Measurements from ENCODE around the gene OLIG3. TPM values are rescaled to one million over a fixed set of nuclear protein-coding genes. Genes with fewer than 3 reads are reported as not detected.

The OLIG3 gene
- total RNA-seq, 1 donor from 2014 or later = not detected

DNA sequence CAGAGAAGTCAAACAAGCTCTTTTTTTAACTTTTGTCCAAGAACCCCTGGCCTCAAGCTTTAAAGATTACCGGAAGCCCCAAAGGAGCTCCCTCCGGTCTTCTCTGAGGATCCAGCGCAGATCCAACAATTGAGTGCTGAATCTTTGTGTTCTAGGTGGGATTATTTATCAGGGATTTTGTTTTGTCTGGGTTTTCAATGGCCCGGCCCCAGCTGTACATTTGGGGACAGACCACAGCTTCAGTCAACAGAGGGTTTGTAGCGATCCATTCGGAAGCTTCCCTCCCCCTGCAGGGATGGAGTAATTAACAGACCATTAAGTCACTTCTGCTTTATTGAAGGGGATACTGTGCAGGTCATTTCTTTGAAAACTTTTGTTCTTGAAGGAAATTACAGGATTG, 7.8 kb downstream of the OLIG3 start:
- Mint-ChIP-seq H3K27me3 (ENCODE audit: insufficient read depth, low read depth) (peaks cover 72% of the 10 kb centered on the region), H3K4me1 (peaks cover 31% of the 10 kb centered on the region), H3K4me3 (no peak overlapping the region), H3K9me3 (peaks cover 4% of the 10 kb centered on the region), H3K36me3 (peaks cover 2% of the 10 kb centered on the region), H3K27ac (no peak overlapping the region)
- H3K4me3 ChIP-seq = peak overlapping the region; percentile 10
- H3K9me3 ChIP-seq (ENCODE audit: low read depth) = no peaks in the 10 kb centered on the region
- peak overlapping the region; percentile 75 for H3K4me2 ChIP-seq
- H3K27ac ChIP-seq = no peak overlapping the region
- DNase-seq (ENCODE audit: low spot score) = peak; percentile 80
- H3K9ac ChIP-seq = no peak overlapping the region
- peaks cover 38% of the 10 kb centered on the region for H3F3A ChIP-seq (ENCODE audit: low read depth)
- H3K27me3 ChIP-seq = peaks cover 95% of the 10 kb centered on the region
- H3K36me3 ChIP-seq = no peaks in the 10 kb centered on the region
- peaks cover 50% of the 10 kb centered on the region for H3K4me1 ChIP-seq
- no peaks in the 10 kb centered on the region for H3K79me2 ChIP-seq (ENCODE audit: low read depth)
- H4K20me1 ChIP-seq (ENCODE audit: low read depth) = peaks cover 55% of the 10 kb centered on the region
- TF ChIP-seq, protein P1, sequence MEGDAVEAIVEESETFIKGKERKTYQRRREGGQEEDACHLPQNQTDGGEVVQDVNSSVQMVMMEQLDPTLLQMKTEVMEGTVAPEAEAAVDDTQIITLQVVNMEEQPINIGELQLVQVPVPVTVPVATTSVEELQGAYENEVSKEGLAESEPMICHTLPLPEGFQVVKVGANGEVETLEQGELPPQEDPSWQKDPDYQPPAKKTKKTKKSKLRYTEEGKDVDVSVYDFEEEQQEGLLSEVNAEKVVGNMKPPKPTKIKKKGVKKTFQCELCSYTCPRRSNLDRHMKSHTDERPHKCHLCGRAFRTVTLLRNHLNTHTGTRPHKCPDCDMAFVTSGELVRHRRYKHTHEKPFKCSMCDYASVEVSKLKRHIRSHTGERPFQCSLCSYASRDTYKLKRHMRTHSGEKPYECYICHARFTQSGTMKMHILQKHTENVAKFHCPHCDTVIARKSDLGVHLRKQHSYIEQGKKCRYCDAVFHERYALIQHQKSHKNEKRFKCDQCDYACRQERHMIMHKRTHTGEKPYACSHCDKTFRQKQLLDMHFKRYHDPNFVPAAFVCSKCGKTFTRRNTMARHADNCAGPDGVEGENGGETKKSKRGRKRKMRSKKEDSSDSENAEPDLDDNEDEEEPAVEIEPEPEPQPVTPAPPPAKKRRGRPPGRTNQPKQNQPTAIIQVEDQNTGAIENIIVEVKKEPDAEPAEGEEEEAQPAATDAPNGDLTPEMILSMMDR (IDR thresholded peaks at IDR 0.05) = no peak
- TF ChIP-seq EZH2phosphoT487 (IDR thresholded peaks at IDR 0.05) (no peak), EZH2 (IDR thresholded peaks at IDR 0.05) (no peak)
- no peak overlapping the region for H2AFZ ChIP-seq (replicated peaks)

GRCh38 chr6:137480431-137480830, 13.8 kb downstream of the OLIG3 start:
- no peaks in the 10 kb centered on the region for H3K9me3 ChIP-seq (ENCODE audit: low read depth)
- H3K36me3 Mint-ChIP-seq = peaks cover 2% of the 10 kb centered on the region
- H3K4me1 Mint-ChIP-seq = no peaks in the 10 kb centered on the region
- no peaks in the 10 kb centered on the region for H3F3A ChIP-seq (ENCODE audit: low read depth)
- H3K79me2 ChIP-seq (ENCODE audit: low read depth) = no peaks in the 10 kb centered on the region
- no peaks in the 10 kb centered on the region for H3K36me3 ChIP-seq
- no peak overlapping the region for H2AFZ ChIP-seq (replicated peaks)
- peaks cover 35% of the 10 kb centered on the region for H3K27me3 ChIP-seq
- TF ChIP-seq, protein P1 (IDR thresholded peaks at IDR 0.05) = no peak
- no peak for TF ChIP-seq EZH2phosphoT487 (IDR thresholded peaks at IDR 0.05)
- TF ChIP-seq EZH2 (IDR thresholded peaks at IDR 0.05) = no peak
- H3K4me3 Mint-ChIP-seq = no peak overlapping the region
- H3K27me3 Mint-ChIP-seq (ENCODE audit: insufficient read depth, low read depth) = peaks cover 17% of the 10 kb centered on the region
- no peak overlapping the region for H3K27ac Mint-ChIP-seq
- no peaks in the 10 kb centered on the region for H4K20me1 ChIP-seq (ENCODE audit: low read depth)
- no peak overlapping the region for H3K4me3 ChIP-seq
- no peaks in the 10 kb centered on the region for H3K4me1 ChIP-seq
- H3K9me3 Mint-ChIP-seq = peaks cover 2% of the 10 kb centered on the region
- no peak overlapping the region for H3K27ac ChIP-seq
- no peak for DNase-seq (ENCODE audit: low spot score)
- no peak overlapping the region for H3K4me2 ChIP-seq
- no peak overlapping the region for H3K9ac ChIP-seq

GRCh38 chr6:137475103-137475502, 19.1 kb downstream of the OLIG3 start:
- H3K79me2 ChIP-seq (ENCODE audit: low read depth) = no peaks in the 10 kb centered on the region
- H3K4me1 ChIP-seq = peaks cover 27% of the 10 kb centered on the region
- H3K36me3 ChIP-seq = no peaks in the 10 kb centered on the region
- H3K9ac ChIP-seq = no peak overlapping the region
- no peaks in the 10 kb centered on the region for H4K20me1 ChIP-seq (ENCODE audit: low read depth)
- H3K4me3 ChIP-seq = no peak overlapping the region
- Mint-ChIP-seq H3K4me1 (peaks cover 38% of the 10 kb centered on the region), H3K27me3 (ENCODE audit: insufficient read depth, low read depth) (peaks cover 6% of the 10 kb centered on the region), H3K27ac (no peak overlapping the region), H3K9me3 (no peaks in the 10 kb centered on the region), H3K36me3 (no peaks in the 10 kb centered on the region), H3K4me3 (no peak overlapping the region)
- H2AFZ ChIP-seq (replicated peaks) = no peak overlapping the region
- TF ChIP-seq, protein P1 (IDR thresholded peaks at IDR 0.05) = peak; percentile 55
- no peak for TF ChIP-seq EZH2phosphoT487 (IDR thresholded peaks at IDR 0.05)
- no peak for TF ChIP-seq EZH2 (IDR thresholded peaks at IDR 0.05)
- DNase-seq (ENCODE audit: low spot score) = no peak
- H3K4me2 ChIP-seq = no peak overlapping the region
- no peaks in the 10 kb centered on the region for H3K27me3 ChIP-seq
- no peaks in the 10 kb centered on the region for H3K9me3 ChIP-seq (ENCODE audit: low read depth)
- no peak overlapping the region for H3K27ac ChIP-seq
- peaks cover 7% of the 10 kb centered on the region for H3F3A ChIP-seq (ENCODE audit: low read depth)

Measured in neural progenitor cell (in vitro differentiated cells).